Ovary (tissue), 3 donors: Measurements from ENCODE around the gene STMND1.

ENCODE experiments used
- POLR2A ChIP-seq: fragments of 450-650 bp; IDR thresholded peaks from one replicate; pipeline ENCODE4 v1.6.1; 2017; ENCODE audit warnings: antibody characterized with exemption, mild to moderate bottlenecking, moderate library complexity
- TF ChIP-seq, protein P1 (sequence below), 3 donors: fragments of 450-650 bp in 2 of 3; fragments of 200-600 bp in 1 of 3; IDR thresholded peaks; one replicate each; pipeline versions ENCODE4 v1.5.1 to v1.8.0; 2016 to 2022; ENCODE audit warnings: antibody characterized with exemption in 3 of 3, mild to moderate bottlenecking in 1 of 3
- donor health status: DM: no; HTN: no; CAD: no.

DNA sequence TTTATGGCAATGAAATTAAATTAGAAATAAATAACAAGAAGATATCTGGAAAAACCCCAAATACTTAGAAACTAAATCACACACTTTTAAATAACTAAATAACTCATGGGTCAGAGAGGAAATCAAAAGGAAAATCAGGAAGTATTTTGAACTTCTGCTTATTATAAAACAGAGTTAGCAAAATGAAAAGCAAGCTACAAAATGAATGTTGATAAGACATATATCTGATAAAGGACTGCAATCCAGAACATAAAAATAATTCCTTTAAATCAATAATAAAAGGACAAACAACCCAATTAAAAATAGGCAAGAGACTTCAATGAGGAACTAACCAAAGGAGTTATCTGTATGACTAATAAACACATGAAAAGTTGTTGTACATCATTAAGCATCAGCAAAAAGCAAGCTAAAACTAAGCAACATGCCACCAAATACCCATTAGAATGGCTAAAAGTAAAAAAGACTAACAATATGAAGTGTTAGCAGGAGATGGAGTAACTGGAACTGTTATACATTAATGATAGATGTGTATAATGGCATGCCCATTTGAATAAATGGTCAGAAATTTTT, 38.9 kb upstream of the STMND1 start:
- TF ChIP-seq, protein P1, sequence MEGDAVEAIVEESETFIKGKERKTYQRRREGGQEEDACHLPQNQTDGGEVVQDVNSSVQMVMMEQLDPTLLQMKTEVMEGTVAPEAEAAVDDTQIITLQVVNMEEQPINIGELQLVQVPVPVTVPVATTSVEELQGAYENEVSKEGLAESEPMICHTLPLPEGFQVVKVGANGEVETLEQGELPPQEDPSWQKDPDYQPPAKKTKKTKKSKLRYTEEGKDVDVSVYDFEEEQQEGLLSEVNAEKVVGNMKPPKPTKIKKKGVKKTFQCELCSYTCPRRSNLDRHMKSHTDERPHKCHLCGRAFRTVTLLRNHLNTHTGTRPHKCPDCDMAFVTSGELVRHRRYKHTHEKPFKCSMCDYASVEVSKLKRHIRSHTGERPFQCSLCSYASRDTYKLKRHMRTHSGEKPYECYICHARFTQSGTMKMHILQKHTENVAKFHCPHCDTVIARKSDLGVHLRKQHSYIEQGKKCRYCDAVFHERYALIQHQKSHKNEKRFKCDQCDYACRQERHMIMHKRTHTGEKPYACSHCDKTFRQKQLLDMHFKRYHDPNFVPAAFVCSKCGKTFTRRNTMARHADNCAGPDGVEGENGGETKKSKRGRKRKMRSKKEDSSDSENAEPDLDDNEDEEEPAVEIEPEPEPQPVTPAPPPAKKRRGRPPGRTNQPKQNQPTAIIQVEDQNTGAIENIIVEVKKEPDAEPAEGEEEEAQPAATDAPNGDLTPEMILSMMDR (IDR thresholded peaks at IDR 0.05) = no peak
- no peak for TF ChIP-seq POLR2A
